NCI-H146 (cell line): ENCODE data around the gene LIN28B.
A peak's percentile ranks its signal among the peaks of the same experiment; 100 is the strongest.
"Not testable (repeated sequence)": the region's sequence is repeated elsewhere in the genome, so short reads cannot be mapped to it uniquely, and the experiment has no call there.

Source experiments
- DNase-seq: peaks from one replicate; lab custom pipeline; 2025; lab: John Stamatoyannopoulos, UW

LIN28B gene, protein sequence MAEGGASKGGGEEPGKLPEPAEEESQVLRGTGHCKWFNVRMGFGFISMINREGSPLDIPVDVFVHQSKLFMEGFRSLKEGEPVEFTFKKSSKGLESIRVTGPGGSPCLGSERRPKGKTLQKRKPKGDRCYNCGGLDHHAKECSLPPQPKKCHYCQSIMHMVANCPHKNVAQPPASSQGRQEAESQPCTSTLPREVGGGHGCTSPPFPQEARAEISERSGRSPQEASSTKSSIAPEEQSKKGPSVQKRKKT

DNA sequence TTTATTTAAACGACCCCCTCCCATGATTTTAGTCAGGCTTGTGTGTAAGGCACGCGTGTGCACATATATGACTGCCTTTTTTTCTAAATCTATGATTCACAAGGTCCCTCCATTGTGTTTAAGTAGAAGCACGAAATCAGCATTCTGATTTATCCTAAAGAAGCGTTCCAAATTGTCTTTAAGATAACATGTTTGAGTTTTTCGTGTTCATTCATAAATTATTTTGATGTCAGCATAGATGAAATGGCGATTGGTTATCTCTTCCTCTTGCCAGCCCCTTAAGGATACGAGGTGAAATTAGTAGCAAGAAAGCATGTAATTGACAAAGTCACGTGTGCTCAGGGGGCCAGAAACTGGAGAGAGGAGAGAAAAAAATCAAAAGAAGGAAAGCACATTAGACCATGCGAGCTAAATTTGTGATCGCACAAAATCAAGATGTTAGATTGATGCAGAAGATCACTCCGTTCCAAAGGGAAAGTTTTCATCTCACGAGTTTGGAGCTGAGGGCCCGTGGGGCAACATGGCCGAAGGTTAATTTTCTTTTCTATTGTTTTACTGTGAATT lies at the start of gene LIN28B:
Gene LIN28B, plus strand, starts transcription at position 377 of the 564 bp plus-strand sequence. Its CDS starts 144 bp downstream, at position 521.
- DNase-seq, result no peak

DNA sequence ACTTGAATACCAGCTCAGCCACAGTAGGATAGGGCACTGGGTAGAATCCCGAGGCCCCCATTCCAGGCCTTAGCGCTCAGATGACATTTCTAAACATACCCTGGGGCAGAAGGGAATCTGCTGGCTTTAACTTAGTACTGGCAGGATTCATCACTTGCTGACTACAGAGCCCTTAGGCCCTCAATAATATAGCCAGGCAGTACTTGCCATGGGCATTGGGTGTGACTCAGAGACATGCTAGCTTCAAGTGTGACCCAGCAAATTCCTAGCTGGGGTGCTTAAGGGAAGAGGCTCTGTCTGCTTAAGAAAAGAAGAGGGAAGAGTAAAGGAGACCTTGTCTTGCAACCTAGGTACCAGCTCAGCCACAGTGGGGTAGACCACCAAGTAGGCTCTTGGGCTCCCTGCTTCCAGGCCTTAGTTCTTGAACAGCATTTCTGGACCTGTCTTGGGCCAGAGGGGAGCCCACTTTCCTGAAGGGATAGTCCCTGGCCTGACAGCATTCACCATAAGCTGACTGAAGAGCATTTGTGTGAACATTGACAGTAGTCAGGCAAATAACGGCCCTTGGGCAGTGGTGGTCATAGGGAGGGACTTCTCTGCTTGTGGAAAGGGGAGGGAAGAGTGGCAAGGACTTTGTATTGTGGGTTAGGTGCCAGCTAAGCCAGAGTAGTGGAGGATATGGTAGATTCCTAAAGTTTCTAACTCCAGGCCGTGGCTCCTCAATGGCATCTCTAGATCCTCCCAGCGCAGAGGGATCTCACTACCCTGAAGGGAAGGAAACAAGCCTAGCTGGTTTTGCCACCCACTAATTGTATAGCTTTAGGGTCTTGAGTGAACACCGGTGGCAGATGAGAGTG lies 48.6 kb upstream of the LIN28B start:
- no peak for DNase-seq

DNA sequence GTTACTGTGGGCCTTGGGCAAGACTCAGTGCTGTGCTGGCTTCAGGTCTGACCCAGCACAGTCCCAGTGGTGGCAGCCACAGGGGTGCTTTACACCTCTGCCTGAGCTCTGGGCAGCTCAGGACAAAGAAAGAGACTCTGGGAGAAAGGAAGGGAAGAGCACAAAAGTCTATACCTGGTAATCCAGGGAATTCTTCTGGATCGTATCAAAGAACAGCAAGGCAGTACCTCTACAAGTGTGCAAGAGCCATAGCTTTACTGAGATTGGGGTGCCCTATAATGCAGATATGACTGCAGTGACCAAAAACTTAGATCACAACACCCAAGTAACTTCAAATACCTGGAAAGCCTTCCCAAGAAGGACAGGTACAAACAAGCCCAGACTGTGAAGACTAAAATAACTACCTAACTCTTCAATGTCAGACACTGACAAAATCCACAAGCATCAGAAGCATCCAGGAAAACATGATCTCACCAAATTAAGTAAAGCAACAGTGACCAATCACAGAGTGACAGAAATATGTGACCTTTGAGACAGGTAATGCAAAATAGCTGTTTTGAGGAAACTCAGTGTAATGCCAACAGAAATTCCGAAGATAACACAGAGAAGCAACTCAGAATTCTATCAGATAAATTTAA lies 47.9 kb upstream of the LIN28B start:
- DNase-seq, result no peak

DNA sequence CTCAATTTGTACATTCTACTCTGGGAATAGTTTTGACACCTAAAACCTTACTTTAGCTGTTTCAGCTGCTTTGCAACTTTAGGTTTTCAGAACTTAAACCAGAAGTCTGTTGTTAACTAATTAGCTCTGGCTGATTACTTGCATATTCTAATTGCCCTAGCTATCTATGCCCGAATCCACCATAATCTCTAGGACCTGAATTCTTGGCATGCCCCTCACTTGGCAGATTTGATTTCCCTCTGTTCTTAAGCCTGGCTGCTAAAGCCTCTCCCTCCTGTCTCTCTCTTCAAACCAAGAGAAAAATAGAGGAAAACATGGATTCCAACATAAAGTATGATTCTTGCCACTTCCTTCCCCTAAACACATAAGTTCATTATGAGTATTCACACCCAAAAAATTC lies 35.0 kb upstream of the LIN28B start:
- DNase-seq, result no peak

DNA sequence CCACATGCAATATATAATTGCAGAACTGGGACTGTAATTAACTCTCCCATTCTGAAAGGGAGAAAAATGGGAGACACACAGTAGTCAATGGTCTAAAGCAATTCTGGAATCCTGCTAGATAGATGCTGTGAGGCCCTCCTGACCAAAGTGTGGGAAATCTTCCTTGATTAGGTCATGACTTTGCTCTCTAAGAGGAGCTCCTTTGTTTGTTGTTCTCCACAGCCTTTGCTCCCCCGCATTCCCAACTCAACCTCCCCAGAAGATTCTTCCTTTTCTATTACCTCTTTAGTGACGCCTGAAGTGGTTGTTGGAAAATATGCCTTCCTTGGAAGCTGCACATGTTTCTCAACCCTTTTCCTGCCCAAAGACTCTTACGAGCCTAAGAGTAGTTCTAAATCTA lies 28.8 kb upstream of the LIN28B start:
- DNase-seq, result no peak

DNA sequence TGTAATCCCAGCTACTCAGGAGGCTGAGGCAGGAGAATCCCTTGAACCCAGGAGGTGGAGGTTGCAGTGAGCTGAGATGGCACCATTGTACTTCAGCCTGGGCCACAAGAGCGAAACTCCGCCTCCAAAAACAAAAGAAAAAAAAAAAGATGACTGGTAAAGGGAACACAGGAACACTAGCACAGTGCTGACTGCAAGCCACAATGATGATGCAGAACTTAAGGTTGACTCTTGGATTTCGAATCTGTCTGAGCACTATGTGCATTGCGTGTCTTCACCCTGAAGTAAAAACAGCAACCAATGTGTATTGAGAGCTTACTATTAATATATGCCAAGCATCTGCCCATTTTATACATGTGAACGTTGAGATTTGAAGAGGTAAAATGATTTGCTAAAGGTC lies 27.6 kb upstream of the LIN28B start:
- no peak for DNase-seq

DNA sequence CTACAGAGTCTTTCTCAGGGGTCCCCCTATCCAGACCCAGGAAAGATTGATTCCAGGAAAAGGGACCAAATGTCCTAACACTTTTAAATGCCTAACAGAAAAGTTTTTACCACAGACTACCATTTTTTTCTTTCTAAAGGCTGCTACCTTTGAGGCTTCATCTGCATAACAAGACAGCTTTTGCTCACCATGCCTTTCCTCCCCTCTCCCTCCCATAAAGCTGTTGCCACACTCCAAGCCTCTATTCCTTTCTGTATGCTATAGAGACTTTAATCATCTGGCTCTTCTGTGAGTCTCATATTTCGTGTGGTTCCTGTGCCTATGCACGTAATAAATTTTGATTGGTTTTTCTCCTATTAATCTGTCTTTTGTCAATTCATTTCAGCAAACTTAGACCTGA lies 26.0 kb upstream of the LIN28B start:
- DNase-seq, result no peak

DNA sequence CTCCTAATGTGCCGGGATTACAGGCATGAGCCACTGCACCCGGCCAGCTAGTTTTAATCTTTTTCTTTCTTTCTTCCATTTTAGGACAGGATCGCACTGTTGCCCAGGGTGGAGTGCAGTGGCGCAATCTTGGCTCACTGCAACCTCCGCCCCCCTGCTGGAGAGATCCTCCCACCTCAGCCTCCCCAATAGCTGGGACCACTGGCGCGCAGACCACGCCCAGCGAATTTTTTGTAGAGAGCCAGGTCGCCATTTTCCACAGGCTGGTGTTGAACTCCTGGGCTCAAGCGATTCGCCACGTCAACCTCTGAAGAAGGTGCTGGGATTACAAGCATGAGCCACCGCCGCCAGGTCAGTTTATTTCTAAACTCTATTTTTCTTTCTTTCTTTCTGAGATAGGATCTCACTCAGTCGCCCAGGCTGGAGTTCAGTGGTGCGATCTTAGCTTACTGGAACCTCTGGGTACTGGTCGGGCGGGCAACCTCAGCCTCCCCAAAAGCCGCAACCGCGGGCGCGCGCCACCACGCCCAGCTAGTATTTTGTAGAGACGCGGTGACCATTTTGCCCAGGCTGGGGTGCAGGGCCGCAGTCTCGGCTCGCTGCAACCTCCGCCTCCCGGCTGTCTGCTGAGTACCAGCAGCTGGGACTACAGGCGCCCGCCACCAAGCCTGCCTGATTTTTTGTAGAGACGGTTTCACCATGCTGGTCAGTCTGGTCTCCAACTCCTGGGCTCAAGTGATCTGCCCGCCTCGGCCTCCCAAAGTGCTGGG lies 20.0 kb upstream of the LIN28B start:
- DNase-seq, result peak; percentile 90

DNA sequence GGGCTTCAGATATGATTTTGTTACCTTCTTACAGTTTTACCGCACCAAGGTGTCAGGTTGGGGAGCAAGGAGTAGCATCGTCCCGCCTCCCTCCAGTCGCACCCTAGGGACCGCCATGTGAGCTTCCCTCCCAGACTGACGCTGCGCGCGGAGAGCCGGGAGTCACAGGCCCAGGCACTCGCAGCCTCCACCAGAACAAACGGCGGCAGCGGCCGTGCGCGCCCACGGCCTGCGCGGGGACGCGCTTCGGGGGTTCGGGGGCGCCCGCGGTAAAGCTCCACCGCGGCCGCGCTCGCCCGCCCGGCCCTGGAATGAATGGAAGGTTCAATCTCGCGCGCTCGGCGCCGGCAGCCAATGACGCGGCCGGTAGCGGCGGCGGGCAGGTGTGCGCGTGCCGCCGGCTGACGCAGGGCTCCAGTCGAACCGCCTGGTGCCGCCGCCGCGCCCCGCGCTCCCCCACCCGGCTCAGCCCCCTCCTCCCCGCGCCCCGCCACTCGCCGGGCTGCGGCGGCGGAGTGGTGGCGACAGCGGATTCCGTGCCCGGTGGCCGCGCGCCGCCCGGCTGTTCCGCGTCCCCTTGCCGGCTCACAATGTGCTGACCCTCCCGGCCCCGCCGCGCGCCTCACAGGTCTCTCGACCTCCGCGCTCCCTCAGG lies 16.5 kb upstream of the LIN28B start:
- no peak for DNase-seq

DNA sequence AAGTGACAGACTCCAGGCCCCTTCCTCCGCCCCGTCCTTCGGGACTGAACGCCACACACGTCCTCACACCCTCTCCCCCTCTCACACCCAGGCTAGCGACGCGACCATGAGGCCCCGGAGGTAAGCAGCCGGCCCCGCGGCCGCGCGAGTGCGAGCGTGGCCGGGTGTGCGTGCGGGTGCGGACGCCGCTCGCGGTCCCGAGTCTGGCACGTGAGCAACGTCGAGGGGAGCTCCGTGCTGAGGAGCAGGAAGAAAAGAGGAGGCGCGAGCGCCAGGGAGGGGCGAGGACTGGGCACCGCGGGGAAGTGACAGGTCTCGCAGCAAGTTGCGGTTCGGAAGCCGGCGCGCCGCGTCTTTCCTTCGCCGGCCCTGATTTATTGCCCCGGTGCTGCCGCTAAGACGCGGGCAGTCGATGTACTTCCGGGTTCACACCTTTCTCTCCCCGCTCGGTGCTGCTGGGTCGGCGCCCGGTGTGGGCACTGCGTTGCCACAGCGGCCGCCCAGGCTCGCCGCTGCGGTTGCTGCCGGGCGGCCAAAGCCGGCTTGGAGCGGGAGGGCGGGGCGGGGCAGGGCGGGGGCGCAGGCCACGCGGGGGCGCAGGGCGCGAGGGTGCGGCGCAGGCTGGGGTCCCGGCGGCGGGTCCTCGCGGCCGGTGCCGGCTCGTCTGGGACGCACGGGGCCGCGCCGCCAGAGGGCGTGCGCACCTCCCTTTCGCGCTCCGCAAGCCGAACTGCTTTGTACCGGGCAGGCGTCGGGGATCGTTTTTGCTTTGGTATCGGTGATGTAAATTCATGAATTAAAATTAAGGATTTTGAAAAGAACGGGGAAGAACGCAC lies 15.8 kb upstream of the LIN28B start:
- no peak for DNase-seq

DNA sequence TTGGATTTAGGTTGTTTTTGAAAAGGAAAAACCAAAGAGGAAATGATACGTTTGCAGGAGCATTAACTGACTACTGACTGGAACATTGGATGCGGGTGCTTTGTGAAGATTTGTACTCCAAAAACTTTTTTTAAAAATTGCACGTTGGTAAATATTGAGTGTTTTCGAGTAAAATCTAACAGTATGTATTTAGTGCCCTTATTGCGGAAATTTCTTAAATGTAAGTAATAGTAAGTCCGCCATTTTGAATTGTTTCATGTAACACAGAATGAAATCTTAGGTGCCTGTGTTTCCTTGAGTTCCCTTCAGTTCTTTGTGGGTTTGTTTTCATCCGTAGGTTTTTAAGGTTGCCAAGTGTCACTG lies 15.2 kb upstream of the LIN28B start:
- no peak for DNase-seq

DNA sequence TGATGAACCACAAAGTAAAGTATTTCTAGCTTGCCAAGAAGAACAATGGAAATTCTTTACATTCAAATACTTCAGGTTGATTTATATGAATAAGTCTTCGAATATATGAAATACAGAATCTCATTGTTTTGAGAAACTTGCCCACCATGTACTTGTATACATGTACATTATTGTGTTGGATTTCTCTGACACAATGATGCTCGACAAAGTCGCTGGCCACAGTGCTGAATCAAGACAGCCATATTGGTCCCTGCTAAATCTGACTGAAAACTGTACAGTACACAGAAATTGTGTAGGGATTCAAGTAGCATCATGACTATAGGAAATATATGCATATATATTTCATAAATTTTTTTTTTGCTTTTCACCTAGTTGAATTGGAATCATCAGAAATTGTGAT lies 13.1 kb upstream of the LIN28B start:
- no peak for DNase-seq

DNA sequence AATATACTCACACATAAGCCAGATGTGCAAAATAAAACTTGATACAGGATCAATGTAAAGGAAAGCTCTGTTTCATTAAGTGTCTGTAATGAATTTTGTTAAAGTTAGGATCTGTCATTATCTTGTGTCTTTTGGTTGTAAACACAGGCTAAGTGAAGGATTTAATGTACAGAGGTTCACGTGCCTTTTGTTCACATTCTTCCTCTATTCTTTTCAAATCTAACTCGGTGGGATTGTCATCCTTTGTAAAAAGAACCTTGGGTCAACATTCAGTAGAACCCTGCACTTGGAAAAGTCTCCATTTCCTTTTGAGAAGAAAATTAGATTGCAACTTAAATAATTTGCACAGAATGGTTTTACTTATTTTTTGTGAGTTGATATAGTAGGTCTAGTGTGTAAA lies 7.7 kb upstream of the LIN28B start:
- DNase-seq, result no peak

DNA sequence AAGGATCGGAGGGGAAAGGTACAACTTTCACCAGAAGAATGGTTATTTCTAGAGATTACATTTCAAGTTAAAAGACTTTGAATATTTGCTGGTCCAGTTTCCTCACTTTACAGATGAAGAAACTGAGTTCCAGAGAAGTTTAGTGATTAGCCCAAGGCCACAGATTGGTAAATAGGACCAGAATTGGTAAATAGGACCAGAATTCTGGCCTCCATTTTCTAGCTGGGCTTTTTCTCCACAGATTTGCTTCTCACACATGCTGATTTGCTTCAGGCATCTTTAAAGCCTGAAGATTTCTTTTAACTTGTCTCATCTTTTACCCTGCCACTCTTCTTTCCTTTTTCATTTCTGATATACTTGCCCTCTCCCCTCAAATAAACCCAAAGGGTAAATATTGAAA lies 5.2 kb upstream of the LIN28B start:
- DNase-seq, result no peak

DNA sequence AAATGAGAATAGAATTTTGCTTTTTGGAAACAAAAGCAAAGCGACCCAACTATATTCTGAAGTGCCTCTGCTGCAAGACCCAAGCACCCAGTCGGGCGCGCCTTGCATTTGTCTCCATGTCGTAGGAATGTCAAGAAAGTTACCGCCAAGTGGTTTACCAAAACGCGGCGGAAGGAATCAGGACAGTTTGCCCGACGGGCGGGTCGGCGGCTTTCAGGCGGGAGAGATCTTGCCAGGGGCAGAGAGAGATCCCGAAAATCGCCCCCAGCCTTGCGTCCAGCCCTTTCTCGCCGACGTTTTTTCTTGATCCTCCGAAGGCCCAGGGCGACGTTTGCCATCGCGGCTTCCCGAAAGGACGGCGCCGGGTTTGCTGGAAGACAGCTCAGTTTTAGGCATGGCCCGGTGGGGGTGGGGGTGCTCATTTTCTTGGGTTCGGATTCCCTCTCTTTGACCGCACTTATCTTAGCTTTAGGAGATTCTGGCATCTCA lies 4.0 kb upstream of the LIN28B start:
- DNase-seq, result no peak

DNA sequence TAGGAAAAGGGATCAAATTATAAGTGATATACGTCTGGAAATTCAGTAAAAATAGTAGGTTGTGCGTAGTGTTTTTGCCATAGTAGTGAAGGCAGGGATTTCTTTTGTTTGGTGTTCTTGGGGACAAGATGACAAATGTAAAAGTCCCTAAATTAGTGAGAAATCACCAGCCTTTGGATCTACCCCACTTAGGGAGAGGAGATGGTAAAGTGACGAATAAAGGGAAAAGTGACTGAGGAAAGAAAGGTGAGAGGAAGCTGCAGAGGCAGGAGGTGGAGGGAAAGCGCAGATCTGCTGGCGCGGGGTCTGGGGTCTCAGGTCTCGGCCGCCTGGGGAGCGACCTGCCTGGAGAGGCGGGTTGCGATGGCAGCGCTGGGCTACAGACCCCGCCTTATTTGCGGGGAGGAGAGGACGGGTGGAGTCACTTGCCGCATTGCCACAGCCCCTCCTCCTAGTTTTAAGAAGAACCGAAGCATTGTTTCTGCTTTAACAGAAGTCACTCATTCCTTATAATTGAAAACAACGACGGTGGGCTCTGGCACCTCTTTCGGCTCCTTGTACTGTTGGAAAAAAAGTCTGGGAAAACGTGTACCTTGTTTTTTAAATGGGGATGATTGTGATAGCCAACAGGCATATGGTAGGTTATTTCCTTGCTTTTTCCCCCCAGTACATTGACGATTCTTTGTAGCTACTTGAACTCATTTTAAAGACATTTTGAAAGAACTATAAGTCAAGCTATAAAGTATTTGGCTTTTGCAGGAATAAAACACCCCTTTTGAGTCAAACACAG lies 3.3 kb upstream of the LIN28B start:
- not testable (repeated sequence) for DNase-seq

DNA sequence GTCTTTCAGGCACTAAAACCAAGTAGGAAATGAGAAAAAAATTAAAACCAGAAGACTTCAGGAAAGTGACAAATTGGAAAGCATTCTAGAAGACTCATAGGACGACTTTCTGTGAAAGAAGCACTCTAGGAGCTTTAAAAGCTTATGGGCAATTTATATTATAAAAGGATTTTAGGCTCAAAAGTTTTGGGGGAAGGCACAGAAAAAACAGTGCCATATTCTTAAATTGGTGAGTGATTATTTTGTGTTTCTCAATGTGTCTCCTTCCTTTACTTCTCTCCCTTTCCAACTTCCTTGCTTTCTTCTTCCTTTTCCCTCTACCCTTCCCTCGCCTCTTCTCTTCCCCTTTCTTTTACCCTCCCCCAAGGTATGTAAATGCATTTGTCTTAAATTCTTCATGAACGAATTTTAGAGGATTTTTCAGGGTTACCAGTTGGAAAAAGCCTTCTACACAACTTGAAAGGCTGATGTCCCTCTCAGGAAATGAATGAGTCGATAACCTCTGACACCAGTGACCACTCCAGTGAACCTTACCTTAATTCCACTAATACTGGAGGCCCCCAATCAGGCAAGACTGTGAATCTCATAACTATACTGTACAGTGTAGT lies 2.6 kb upstream of the LIN28B start:
- no peak for DNase-seq

DNA sequence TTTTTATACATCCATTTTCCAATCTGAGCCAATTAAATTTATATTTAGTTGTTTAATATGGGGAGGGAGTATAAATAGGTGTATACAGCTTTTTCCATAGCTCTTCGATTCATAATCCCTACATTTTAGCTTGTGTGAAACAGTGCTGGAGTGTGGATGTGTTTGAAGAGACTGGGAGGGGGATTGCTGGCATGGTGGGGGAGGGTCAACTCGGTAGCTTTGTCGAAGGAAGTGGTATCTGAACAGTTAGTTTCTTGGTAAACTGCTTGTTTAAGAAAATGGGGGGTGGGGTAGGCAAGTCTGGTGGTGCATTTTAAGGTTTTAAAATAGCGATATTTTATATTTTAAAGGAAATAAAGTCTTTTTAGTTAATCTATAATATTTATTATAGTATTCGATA lies 1.4 kb upstream of the LIN28B start:
- no peak for DNase-seq
